Epithelial cell of prostate (primary cell): ENCODE measurements around the gene ATP8A1.
"Not testable (repeated sequence)": the region's sequence is repeated elsewhere in the genome, so short reads cannot be mapped to it uniquely, and the experiment has no call there.

ENCODE experiments used
- DNase-seq: peaks from one replicate; pipeline ENCODE4 v3.0.0-alpha.2; 2011; ENCODE audit warnings: low read depth, low spot score
- H3K27ac ChIP-seq: fragments of 450-650 bp; 2 replicates; pipeline ENCODE4 v1.5.1; 2017; ENCODE audit warnings: mild to moderate bottlenecking

ATP8A1 gene

GRCh38 chr4:42519803-42520417 lies 137.0 kb downstream of the ATP8A1 start:
- no peak overlapping the region for H3K27ac ChIP-seq
- DNase-seq: no peak

GRCh38 chr4:42515156-42515884 lies 141.6 kb downstream of the ATP8A1 start:
- no peak for DNase-seq
- no peak overlapping the region for H3K27ac ChIP-seq

DNA sequence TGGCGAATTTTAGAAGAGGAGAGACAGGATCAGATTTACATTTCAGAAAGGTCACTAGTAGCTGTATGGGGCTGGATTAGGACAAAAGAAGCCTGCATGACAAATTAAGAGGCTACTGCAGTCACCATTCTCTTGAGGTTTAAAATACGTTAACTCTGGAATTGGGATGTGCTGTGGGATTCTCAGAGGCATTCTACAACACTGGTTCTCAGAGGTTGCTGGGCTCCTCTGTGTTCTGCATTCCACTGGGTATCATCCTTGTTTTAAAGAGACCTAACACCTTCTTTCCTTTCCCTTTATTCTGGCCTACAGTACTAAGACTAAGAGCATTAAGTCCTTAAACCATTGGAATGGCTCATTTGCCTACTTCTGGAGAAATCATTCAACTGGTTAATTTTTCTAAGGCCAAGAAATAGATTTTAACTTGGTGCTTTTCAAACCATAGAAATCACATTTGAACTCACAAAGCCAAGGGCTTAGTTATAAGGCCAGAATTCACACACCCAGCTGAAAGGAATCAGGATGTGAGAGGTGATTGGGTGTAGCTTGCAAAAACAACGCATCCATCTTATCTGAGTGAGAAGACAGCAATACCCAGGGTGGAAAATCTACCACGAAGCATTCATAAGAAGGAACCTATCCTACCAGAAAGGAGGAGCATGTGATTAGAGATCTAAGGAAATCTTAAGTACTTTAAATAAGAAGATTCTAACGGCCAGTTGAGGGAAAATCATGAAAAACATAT lies 143.0 kb downstream of the ATP8A1 start:
- no peak overlapping the region for H3K27ac ChIP-seq
- DNase-seq: no peak

DNA sequence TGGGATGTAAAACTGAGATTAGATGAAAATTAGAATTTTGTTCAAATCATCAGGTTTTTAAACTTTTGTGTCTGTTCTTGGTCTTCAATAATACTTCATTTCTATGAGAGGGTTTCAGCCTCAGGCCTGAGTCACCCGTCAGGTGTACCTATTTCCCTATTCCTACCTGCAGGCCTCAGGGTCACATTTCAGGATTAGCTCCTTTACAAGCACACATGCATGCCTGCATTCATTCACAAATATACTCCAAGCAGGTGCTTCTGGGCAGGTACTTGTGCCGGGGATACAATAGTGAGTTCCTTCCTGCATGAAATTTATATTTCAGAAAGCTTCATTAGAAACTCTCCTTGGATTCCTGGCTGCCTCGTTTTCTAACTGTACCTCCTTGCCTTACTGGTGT lies 144.7 kb downstream of the ATP8A1 start:
- no peak for DNase-seq

DNA sequence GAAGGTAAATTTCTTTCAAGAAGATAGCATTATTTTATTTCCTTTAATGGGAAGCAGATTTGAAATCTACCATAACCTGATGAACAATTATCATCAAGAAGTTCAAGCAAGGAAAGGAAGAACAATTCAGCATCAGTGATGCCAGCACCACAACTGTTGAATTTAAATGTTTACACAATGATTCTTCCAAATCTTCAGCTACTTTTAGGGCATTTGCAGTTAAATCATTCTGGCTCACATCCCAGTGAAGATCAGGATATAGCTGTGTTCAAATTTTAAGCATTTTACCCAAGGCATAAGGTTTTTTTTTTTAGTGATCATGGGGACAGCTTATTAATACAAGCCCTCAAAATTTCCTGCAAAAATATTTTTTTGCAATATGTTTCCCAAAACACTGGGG lies 146.7 kb downstream of the ATP8A1 start:
- no peak overlapping the region for H3K27ac ChIP-seq
- DNase-seq: no peak

More for the DNA sequence above, 144.7 kb downstream of the ATP8A1 start:
- H3K27ac ChIP-seq: no peak overlapping the region

DNA sequence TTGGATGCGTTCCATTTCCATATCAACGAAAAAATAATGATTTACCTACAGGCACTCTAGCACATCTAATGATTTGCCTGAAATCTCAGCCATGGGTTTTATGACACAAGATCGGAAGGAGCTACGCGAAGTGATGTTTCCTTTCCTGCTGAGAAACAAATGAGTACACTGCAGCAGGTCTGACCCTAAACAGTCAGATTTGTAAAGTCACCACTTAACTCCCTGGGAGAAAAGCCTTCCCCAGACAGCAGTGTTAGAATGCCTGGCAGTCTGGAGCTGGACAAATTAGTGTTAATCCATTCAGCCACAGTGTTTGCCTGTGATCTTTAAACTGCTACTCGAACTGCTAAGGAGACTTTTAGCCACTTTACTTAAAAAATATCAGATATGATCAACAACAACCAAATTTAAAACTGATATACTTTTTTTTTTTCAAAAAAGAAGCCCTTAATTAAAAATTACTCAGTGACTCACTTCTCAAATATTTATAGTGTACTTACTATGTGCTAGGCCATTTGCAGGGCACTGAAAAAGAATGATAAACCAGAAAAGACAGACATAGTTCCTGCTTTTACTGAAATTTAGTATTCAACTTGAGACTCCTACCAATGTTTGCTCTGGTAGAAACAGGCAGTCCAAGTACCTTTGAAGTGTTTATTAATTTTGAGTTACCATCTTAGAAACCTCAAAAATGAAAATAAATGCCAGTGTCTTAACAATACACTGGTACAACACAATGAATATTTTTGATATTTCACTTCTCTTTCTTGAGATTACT lies 155.1 kb downstream of the ATP8A1 start:
- H3K27ac ChIP-seq: no peak overlapping the region
- DNase-seq: no peak

DNA sequence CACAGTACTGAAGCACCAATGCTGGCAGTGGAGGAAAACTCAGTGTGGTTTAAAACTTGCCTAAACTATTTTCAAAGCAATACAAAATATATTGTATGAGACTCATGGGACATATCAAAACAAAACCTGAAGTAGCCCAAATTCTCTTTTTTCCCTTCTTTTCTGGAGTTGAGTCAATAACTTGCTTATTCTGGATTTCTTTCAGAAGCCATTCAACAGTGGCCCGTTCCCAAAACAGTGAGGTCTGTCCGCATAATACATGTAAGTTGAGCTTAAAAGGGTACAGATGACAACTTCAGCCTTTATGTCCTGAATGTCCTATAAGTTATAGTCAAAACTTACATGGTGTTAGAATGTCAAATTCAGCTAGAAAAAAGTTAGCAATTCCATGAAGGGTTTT lies 158.9 kb downstream of the ATP8A1 start:
- no peak for DNase-seq
- H3K27ac ChIP-seq: no peak overlapping the region

DNA sequence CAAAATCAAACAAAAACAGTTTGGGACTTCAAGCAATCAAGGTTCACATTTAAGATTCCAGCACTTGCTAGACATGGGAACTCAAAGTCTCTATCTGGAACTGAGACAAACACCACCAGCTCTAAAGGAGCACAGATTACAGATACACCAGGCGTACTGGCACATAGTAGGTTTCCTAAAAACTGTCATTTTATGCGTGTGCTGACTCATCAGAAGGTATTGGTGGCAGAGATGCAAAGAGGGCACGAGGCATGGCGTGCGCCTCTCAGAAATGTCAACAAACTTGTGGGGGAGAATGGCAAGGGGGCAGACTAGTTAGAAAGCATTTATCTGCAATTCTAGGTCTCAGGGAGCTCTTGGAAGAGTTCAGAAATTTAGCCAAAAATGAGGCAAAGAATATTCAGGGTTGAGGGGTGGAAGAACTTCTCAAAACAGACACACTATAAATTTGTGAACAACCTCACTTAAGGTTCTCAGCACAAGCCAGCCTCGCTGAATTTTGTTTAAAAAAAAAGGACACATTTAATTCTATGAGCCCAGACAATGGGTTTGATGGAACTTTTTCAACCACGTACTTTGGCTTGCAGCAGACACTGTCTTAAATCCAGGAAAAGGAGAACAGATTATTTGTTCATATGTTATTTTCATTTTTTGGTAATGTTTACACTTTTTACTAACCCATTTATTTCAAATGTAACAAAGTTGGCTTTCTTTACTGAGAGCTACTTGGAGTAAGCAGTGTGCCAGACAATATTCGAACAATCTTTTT lies 159.6 kb downstream of the ATP8A1 start:
- DNase-seq: no peak
- no peak overlapping the region for H3K27ac ChIP-seq

- H3K27ac ChIP-seq: no peak overlapping the region
- no peak for DNase-seq
These were observed 163.9 kb downstream of the ATP8A1 start for GRCh38 chr4:42492962-42493361.

GRCh38 chr4:42490015-42490414 lies 166.9 kb downstream of the ATP8A1 start:
- H3K27ac ChIP-seq: no peak overlapping the region
- no peak for DNase-seq

GRCh38 chr4:42489095-42489494 lies 167.8 kb downstream of the ATP8A1 start:
- no peak for DNase-seq
- no peak overlapping the region for H3K27ac ChIP-seq

- no peak overlapping the region for H3K27ac ChIP-seq
- no peak for DNase-seq
These were observed 168.4 kb downstream of the ATP8A1 start for GRCh38 chr4:42488554-42488953.

DNA sequence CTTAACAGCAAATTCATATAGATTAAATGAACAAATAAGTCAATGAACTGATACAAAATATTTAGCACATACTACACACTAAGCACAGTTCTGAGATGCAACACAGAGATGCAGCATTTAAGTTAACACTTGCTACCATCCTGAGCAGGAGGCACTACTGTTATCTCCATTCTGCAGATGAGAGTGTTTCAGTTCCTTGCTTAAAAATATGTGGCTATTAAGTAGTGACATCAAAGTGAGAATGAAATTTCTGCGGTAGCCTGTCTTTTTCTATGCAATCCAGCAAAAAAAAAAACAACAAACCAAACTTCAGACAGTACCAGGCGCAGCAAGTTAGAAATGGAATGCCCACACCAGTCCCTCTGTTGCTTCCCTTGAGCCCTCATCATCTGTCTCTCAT lies 168.8 kb downstream of the ATP8A1 start:
- DNase-seq: no peak

DNA sequence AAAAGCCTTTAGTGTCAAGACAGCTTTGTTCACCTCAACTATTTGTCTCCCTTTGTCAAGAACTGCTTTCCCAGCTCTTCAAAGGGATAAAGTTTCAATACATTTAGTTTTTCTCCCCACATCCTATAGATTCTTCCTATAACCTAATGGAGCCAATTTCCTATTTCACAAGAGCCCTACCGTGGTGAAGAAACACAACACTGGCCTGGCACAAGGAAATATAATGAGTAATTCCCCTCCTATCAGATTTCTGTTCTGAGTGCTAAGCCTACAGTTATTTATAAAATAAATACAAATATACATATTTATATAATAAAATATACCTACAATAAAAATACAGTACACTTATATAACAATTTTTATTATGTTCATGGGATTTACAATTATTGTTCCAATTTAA lies 169.7 kb downstream of the ATP8A1 start:
- no peak for DNase-seq
- H3K27ac ChIP-seq: no peak overlapping the region

More for the DNA sequence above, 168.8 kb downstream of the ATP8A1 start:
- H3K27ac ChIP-seq: no peak overlapping the region

- DNase-seq: not testable (repeated sequence)
- H3K27ac ChIP-seq: peak overlapping the region; percentile 25
These were observed 170.7 kb downstream of the ATP8A1 start for GRCh38 chr4:42486156-42486555.

GRCh38 chr4:42484630-42485029 lies 172.3 kb downstream of the ATP8A1 start:
- DNase-seq: no peak
- H3K27ac ChIP-seq: no peak overlapping the region

DNA sequence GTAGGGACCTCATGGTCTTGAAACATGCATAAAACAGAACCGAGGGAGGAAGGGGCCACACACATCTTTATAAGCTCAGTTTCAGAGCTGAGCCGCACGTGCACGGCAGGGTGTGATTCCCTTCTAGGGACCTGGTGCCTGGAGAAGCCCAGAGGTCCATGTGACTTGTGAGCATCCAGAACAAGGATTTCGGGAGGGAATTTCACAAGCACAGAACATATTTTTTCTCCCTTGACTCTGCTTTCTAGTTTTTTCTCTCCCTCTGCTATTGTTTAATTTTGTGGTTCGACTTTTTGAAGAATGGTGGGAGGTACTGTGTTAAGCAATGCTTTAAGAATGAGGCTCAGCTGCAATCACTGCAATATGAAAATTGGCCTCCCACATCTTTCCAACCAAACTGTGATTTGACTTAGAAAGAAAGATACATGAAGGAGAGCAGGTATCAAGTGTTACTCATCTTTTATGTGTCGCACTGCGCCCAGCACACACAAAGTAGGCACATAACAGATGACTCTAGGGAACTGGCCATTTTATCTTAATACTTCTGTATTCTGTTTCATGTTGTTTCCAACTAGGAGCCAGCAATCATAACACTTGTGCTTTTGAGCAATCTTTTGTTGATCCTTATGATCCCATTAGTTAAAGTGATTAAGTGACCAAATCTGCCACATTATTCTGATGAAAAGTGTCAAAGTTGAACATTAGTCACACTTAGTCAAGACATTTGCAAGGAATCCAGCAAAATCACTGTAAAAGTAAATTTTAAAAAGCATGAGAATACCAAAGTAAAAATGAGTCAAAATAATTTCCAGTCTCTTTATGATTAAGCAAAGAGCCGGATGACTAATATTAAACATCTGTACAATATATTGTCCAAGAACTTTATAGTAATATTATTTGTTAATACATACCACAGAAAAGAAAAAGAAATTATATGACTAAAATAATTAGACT lies 173.2 kb downstream of the ATP8A1 start:
- no peak for DNase-seq

GRCh38 chr4:42482516-42483327 lies 174.2 kb downstream of the ATP8A1 start:
- H3K27ac ChIP-seq: no peak overlapping the region
- no peak for DNase-seq

More for the DNA sequence above, 173.2 kb downstream of the ATP8A1 start:
- peak overlapping the region; percentile 14 for H3K27ac ChIP-seq
